IPS DF 19.7 (cell line): ENCODE results near the gene ERN1.

Experiments
- DNase-seq: peaks from one replicate; pipeline ENCODE4 v3.0.0-alpha.2; 2013; ENCODE audit warnings: low read depth, low spot score

The ERN1 gene

GRCh38 chr17:64005734-64006167 is 124.2 kb downstream of the ERN1 start:
- no peak for DNase-seq

GRCh38 chr17:64004903-64005733 is 124.8 kb downstream of the ERN1 start:
- no peak for DNase-seq

GRCh38 chr17:64004218-64004770 is 125.7 kb downstream of the ERN1 start:
- DNase-seq: no peak

- DNase-seq: no peak
Measured at GRCh38 chr17:64003526-64004121, 126.3 kb downstream of the ERN1 start.

- no peak for DNase-seq
Measured at GRCh38 chr17:64002658-64003525, 127.1 kb downstream of the ERN1 start.

- DNase-seq: no peak
Measured at GRCh38 chr17:64001763-64002529, 128.0 kb downstream of the ERN1 start.

GRCh38 chr17:64001091-64001579 is 128.8 kb downstream of the ERN1 start:
- no peak for DNase-seq

GRCh38 chr17:63999680-64000531 is 130.0 kb downstream of the ERN1 start:
- no peak for DNase-seq

- DNase-seq: no peak
Measured at GRCh38 chr17:63998721-63999679, 130.9 kb downstream of the ERN1 start.

- DNase-seq: no peak
Measured at GRCh38 chr17:63998050-63998720, 131.8 kb downstream of the ERN1 start, which contains the start of gene PRR29. TSS of gene PRR29 (plus strand) at chr17:63998351. CDS start at chr17:63998365, 14 bp downstream.

GRCh38 chr17:63997341-63998048 is 132.4 kb downstream of the ERN1 start:
- no peak for DNase-seq

GRCh38 chr17:63996430-63997182 is 133.3 kb downstream of the ERN1 start:
- DNase-seq: no peak

- no peak for DNase-seq
Measured at GRCh38 chr17:63995626-63996025, 134.3 kb downstream of the ERN1 start.

- no peak for DNase-seq
Measured at GRCh38 chr17:63993368-63993985, 136.5 kb downstream of the ERN1 start.

- no peak for DNase-seq
Measured at GRCh38 chr17:63991611-63992010, 138.3 kb downstream of the ERN1 start.

GRCh38 chr17:63989622-63990345 is 140.2 kb downstream of the ERN1 start:
- no peak for DNase-seq
